Muscle of arm (tissue), 12 donors: ENCODE data around the gene VAMP2. TPM values are rescaled to one million over a fixed set of nuclear protein-coding genes. Genes with fewer than 3 reads are reported as not detected.
"Not testable (repeated sequence)": the region's sequence is repeated elsewhere in the genome, so short reads cannot be mapped to it uniquely, and the experiment has no call there.

Source experiments
- DNase-seq: peaks from one replicate; pipeline ENCODE4 v3.0.0-alpha.2; 2013
- polyA plus RNA-seq, 12 donors: library from polyadenylated mRNA; unstranded; fragments of 120-200 nt; gene quantifications; one replicate each; pipeline ENCODE4 v1.2.1, GENCODE V29; 2013; ENCODE audit not compliant: insufficient read length in 12 of 12

VAMP2 gene
- polyA plus RNA-seq, 12 donors = 53.7 to 1,226 (median 62.8) TPM

DNA sequence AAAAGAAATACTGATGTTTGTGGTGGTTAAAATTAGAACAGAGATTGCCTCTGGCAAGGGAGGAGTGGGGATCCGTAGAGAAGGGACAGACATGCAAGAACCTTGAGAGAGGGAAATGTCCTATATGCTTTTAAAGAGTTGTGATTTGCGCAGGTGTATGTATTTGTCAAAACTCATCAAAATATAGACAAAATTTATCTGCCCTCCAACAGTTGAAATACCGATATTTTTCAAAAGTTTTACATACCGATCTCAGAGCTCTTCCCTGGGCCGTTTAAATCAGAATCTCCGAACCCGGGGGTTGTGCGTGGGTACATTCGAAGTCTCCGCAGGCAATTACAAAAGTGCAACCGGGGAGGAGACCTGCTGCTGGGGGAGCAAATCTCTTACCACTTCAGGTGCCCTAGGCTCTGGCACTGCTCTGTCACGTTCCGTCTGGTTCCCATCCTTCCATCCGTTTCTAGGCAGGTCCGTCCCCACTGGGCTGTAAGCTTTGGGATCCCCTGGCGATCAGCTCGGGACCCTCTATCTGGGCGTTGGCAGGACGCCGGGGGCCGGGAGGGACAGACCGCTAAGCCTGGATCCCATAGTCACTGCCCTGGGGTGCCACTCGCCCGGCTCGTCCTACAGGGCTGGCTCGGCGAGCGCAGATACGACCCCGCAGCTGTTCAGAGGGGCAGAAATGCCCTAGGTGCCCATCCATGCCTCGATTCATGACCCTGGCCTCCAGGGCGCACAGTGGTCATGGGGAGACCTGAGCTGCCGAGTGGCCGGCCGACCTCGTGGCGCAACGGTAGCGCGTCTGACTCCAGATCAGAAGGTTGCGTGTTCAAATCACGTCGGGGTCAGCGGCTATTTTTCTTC lies 23.1 kb upstream of the VAMP2 start:
- peak; percentile 90 for DNase-seq

DNA sequence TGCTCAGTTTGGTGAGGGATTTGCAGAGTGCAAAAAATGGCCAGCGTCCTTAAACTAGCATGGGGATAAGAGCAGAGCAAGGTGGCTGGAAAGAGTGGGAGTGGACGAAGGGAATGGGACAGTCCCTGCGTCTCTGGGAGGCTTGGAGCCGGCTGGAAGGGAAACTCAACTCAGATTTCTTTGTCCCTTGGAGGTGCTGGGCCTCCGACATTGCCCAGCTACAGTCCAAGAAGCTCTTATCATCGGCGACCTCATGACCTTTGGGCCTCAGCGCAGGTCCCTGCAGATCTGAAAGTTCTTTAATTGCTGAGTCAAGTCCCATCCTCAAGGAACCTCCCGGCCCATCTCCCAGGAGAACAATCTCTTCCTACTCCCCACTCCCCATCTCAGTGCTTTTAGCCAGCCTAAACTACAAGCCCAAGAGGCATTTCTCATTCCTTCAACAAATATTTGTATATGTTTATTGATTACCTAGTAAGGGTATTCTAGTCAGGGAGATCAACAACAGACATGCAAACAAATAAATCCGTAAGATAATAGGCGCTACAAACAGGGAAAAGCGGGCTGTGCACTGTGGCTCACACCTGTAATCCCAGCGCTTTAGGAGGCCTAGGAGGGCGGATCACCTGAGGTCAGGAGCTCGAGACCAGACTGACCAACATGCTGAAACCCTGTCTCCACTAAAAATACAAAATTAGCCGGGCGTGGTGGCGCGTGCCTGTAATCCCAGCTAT lies 14.4 kb upstream of the VAMP2 start:
- no peak for DNase-seq

DNA sequence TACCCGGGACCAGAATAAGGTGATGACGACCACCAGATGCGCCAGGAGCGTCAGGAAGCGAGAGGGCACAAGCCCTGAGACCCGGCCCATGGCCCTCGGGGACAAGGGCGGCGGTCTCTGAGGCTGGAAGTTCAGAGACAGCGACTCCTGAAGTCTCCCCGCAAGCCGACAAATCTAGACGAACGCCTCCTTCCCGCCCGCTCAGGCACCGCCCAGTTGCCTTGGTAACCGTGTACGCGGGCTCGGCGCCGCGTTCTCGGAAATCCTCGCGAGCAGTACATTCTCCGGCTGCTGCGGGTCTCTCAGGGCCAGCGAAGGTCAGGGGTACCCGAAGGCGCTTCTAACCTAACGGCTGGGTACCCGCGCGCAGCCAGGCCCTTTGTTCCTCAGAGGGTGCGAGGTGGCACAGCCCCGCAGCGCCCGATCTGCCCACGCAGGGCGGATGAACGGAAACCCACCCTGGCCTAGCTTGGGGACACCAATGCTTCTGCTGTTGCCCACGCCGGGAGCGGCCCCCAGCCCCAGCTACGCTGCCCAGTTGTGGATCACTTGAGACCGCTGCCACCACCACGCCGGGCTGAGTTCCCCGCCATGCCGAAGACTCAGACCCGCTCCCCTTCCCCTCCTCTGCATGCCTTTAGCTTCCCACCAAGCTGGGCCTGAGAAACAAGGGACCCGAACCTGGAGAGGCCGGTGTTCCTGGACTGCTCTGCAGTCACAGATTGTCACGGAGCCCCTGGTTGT lies 13.6 kb upstream of the VAMP2 start, which contains the start of gene TMEM107:
TSS of gene TMEM107 (minus strand) at position 184 of the 744 bp plus-strand sequence. CDS start at position 90, 94 bp downstream.
- DNase-seq = peak; percentile 94

DNA sequence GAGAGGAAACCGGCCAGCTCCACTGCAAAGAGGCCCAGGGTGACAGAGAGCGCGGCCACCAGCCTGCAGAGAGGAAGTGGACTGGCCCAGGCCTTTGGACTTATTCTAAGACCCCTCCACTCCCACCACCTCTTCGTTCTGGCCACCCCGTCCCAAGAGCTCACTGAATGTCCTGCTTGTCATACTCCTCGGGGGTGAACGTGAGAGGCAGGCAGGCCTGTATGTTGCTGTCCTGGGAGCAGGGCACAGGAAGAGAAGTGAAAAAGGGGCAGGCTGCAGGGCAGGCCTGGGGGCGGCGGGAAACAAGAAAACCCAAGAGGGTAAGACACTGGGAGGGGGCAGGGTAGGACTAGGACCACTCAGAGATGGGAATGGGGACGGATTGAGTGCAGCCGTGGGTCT lies 13.0 kb upstream of the VAMP2 start:
- DNase-seq = no peak

DNA sequence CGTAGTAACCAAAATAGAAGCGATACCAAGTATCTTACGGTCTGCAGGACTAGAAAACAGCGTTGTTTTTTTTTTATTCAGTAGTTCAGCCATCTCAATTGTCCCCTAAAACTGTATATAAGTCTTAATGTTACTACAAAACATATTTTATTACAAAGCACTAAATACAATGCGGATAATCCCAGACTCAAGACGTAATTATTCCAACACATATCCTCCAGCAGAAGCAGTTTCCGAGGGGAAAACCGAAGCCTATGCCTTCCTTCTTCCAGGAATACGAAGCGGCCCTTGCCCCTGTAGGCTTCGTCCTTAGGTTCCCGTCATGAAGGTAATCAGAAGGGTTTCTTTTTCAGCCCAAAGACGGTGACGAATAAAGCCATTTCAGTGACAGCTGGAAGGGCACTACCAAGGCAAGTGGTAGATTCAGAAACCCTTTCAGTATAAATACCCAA lies 11.1 kb upstream of the VAMP2 start:
- no peak for DNase-seq

DNA sequence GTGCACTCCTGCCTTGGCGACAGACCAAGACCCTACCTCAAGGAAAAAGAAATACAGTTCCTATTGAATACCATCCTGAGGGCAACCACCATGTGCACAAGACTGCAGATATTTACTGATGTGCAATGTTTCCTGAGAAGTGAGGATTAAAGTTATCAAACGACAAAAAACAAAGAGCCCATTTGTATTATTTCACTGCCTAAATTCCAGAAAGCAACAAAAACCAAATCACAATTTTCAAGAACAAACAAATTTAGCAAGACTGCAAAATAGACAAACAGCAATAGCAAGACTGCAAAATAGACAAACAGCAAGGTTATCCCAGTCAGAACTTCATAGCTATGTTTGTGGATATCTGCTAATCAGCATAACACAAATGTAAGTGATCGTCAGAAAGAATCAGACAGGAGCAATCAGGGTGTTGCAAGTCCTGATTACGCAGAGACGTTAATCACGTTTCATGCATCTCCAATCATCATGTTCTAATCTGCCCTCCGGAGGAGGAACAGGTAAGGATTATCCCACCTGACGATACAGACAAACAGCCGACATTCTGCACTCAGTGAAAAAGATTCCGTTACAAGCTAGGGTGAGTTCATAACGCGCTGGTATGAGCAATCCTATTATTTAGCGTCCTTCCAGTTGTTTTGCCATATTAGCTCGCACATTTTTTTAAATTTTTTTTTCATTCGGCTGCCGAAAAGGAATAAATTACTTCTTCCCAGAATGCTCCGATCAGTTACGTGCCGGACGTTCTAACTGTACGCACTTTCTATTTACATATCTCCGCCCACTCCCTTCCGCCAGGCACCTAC lies 10.5 kb upstream of the VAMP2 start:
- DNase-seq = peak; percentile 93

DNA sequence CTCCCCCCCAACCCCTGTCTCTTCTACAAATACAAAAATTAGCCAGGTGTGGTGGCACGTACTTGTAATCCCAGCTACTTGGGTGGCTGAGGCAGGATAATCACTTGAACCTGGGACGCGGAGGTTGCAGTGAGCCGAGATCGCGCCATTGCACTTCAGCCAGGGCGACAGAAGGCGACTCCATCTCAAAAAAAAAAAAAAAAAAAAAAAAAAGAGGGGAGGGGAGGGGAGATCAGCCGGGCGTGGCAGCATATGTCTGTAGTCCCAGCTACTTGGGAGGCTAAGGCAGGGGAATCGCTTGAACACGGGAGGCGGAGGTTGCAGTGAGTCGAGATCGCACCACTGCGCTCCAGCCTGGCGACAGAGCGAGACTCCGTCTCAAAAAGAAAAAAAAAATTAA lies 7.4 kb upstream of the VAMP2 start:
- DNase-seq = not testable (repeated sequence)

DNA sequence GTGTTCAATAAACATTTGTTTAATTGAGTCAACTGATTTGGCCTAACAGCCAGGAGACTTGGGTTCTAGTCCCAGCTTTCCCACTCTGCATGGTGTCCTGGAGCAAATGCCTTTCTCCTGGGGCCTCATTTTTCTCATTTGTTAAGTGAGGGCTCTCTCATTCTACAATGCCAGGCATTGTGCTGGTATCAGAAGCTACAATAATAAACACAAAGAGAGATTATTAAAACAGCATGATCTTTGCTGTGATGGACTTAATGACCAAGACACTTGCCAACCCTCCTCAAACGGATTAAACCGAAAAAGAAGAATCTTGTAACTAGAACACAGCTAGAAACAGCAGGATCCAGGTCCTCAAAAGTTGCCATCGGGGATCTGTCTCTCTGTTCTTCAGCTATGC lies 4.8 kb upstream of the VAMP2 start:
- DNase-seq = no peak

DNA sequence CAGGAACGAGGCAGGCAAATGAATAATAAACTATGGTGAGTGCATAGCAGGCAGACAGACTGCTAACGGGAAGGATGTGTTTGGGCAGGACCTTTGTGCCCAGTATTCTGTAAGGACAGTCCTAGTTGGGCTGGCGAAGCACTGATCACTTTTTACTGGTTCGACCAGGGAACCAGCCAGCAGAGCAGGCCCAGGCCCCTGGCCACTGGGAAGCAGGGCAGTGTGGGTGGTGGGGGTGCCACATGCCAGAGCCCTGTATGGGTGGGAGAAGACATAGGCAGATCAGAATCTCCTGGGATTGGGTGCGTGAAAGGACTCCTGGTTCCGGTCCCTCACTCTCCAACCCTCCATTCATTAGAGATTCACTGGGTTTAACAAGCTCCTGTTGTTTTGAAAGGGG lies 4.0 kb upstream of the VAMP2 start:
- no peak for DNase-seq

DNA sequence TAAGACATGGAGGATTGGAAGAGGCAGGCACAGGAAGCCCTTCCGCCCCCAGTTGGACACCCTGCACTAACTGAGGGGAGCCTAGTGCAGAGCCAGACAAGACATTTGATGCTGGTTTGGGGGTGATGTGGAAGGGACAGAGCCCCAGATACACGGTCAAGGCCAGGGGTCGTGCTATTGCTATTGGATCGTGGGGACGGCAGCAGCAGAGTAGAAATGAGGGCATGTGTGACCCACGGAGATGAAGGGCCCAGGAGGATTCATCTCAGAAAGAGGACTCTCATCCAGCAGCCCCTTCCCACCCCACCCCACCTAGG lies 2.0 kb upstream of the VAMP2 start:
- no peak for DNase-seq

DNA sequence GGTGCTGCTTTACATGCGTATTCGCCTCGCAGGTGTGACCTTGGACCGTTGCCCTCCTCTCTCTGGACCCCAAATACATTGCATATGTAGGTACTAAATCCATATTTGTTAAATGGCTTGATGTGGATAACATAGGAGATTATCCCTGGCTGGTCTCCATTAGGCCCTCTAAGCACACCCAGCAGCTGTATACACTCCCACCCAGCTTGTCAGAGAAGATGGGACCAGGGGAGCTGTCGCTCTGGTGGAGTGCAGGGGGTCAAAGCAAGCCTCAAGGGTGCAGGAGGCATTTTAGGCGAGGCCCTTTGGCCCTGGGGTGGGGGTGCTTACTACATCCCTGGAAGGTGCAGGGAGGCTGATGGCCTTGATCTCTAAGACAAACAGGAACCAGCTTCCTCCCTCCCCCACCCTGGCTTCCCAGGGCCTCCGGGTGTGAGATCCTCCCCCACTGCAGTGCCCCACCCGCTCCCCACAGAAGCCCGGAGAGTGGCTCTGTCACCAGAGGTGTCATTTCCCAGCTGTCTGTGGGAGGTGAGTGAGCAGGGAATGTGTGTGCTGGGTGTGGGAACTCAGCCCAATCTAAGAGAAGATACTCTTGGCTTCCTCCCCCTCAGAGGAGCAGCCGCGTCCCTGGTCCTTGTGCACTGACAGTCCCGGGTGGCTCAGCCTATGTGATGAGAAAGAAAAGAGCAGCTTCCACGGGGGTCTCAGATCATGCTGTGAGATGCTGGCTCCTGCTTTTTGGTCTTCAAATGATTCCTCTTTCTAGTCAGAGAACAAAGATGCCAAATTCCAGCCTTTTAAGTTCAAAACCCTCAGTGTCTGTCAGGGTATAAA lies 1.4 kb upstream of the VAMP2 start:
- no peak for DNase-seq

DNA sequence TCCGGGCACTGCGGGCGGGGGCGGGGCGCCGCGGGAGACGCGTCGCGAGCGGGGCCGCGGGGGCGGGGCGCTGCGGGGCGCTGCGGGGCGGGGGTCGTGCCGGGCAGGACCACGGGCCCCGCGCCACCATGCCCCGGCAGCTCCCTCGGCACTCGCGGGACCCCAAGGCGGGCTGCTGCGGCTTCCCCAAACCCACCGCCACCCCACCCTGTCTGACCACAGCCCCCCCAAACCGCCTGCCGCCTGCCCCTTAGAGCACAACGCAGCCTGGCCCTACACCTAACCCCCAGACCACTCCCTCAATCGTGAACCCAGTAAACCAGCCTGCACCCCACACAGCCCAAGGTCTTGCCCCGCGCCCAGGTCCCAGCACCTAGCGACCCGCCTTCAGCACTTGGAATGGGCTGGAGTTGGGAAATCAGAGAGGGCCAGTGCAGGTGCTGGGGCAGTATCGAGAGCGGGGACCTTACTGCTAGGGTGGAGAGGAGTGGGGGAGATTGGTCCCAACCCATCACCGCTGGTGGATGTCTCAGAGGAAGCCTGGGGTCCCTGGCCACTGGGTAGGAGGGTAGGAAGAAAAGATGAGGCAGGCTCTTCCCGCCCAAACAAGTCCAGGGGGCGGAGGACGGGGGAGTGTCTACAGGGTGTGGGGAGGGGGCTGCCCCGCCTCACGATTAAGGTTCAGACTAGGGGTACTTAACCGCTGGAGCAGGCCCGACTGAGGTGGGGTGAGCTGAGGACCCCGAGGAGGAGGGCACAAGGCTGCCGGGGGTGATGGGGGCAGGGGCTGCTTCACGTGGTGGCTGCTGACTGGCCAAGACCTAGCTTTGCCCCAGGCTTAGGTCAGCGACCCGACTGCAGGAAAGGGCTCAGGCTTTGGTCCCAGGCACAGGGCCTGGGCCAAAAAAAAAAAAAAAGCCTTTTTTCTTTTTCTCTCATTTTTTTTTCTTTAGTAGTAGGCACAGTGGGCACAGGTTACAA lies 539 bp upstream of the VAMP2 start:
- DNase-seq = no peak

DNA sequence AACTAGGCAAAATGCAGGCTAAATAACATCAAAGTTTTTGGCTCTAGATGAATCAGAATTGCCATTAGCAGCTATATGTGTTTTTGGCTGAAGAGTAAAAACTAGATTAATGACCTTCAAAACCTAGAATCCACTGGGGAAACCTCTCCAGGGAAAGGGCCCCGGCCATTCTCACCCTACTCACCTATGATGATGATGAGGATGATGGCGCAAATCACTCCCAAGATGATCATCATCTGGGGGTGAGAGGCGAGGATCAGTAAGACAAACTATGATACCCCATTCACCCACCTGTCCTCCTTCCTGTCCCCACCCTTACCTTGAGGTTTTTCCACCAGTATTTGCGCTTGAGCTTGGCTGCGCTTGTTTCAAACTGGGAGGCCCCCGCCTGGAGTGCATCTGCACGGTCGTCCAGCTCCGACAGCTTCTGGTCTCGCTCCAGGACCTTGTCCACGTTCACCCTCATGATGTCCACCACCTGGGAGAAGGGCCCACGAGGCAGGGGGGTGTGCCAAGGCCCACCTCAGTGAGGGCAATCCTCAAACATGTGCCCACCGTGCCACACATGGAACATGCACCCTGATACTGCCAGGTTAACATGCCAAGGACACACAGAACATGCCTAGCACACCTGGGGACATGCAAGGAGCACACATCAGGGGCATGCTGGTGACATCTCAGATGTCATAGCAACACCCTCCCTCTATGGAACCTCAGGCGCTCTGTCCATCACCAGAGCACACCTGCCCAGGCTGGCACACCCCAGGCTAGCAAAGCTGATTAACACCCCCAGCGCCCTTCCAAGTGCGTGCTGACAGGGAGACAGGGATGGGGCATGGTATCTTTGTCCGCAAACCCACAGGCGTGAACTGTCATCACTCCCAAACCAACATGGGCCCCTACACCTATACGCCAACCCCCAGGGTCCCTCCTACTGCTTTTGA lies 1.2 kb downstream of the VAMP2 start:
- no peak for DNase-seq

DNA sequence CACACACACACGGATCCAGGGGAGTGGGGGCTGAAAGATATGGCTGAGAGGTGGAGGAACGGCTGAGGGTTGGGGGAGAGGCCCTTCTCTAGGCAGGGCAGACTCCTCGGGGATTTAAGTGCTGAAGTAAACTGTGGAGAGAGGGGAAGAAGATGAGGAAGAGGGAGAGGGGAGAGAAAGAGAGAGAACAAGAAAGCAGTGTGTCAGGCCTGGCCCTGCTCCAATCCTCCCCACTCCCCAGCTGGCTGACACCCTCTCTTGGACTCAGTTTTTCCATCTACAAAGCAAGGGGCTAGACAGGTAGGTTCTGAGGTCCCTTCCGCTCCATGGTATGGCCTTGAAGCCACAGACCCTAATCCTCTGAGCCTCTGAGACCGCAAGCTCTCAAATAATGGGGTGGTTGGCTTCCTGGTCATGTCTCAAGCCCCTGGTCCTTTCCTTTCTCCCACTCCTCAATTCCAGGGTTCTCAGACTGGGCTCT lies 2.0 kb downstream of the VAMP2 start:
- DNase-seq = no peak

DNA sequence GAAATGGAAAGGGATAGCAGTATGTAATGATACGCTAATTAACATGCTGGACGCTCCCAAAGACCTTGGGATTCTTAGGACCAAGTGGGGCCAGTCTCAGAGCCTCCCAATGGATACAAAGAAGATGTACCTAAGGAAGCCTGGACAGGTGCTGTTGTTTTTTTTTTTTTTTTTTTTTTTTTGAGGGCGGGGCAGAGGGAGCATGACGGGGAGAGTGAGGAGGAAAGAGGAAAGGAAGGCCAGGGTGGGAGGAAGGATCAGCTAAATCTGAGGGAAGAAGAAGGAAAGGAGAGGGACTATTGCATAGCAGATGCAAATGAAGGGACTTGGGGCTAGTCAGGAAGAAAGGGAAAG lies 2.5 kb downstream of the VAMP2 start:
- DNase-seq = no peak

DNA sequence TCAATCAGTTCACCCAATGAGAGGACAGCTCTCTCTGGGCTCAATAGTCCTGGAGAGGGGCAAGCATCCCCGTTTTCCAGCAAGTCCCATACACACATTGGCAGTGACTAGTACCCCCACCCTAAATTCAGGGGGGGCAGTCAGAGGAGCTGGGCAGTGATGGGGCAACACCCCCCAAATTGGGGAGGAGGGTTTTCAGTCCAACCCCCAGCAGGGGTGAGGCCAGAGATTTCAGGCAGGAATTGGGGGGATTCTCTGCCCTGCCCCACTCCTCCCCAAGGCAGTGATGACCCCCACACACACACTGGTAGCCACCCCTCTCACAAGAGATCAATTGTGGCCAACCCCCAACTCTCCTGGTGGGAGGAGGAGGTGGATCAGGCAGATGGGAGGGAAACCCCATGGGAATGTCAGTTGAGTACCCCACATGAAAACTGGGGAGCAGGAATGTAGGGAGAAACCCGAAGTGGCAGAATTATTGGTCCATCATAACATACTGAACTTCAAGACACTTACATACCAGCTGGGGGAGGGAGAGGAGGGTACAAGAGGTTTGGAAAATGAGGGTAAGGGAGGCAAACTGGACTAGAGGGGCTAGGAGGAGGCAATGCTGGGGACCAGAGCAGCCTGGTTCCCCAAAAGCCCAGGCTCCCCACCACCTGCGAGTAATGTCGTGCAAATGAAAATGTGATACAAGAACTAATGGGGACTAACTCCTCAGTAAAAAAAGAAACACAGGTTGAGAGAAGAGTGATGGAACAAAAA lies 3.1 kb downstream of the VAMP2 start:
- DNase-seq = no peak

DNA sequence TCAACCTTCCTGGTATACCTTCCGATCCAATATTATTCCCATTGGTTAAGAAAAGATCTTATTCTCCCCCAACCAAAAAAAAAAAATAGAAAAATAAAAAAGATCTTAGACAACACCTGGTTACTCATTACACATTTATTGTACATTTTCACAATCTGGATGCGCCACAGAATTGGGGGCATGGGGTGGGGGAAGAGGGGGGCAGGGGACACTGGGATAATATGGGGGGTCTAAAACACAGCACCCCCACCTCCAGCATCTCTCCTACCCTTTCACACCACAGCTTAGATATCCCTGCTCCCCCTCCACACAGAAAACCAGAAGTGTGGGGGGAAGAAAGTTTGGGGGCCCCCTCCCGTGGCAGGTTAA lies 3.7 kb downstream of the VAMP2 start:
- no peak for DNase-seq
